ENCODE data around the gene FTCDNL1.

FTCDNL1 gene

GRCh38 chr2:199850718-199851500, at the start of gene FTCDNL1:
TSS of gene FTCDNL1 (minus strand) at chr2:199851192. CDS start at chr2:199848962, 2,230 bp downstream.
- DNase-seq (ENCODE audit: low read depth), result peak; percentile 26

DNA sequence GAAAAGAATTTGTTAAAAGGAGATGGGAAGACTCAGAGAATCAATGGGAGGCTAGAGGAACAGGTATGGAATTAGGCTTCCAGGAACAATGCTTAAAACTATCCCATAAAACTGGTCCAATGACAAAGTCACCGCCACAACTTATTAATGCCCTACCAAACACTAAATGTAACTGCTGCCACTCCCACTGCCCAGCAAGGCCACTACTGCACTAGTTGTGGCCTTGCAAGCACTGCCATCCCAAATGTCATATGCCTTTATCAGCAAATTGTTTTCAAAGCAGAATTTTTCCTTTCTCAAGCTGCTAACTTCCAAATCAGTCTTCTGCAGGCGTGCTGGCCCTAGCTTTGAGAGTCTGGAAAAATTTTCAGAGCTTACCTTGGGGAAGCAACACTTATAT, 45.6 kb upstream of the FTCDNL1 start:
- DNase-seq (ENCODE audit: low read depth), result no peak

- peak; percentile 20 for DNase-seq (ENCODE audit: low read depth)
Measured at GRCh38 chr2:199895406-199895805, 44.4 kb upstream of the FTCDNL1 start.

DNA sequence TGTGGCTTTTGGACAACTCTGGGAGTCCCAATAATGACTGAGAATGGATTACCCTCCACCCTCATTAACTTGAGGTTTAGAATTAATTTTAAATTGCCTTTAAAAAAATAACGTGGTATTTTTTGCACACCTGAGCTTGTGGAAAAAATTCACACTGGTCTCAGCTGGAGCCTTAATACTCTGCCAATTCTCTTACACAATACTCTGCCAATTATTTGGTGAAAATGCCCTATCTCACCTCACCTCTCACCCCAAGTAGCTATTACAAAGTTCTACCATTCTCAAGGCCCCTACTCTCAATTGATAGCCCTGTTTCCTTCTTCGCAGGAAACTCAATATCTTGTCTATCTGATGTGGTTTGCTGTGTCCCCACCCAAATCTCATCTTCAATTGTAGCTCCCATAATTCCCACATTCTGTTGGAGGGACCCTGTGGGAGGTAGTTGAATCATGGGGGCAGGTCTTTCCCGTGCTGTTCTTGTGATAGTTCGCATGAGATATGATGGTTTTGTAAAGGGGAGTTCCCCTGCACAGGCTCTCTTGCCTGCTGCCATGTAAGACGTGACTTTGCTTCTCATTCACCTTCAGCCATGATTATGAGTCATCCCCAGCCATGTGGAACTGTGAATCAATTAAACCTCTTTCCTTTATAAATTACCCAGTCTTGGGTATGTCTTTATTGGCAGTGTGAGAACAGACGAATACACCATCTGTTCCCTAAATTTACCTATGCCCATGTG, 32.7 kb upstream of the FTCDNL1 start:
- DNase-seq (ENCODE audit: low read depth), result no peak

DNA sequence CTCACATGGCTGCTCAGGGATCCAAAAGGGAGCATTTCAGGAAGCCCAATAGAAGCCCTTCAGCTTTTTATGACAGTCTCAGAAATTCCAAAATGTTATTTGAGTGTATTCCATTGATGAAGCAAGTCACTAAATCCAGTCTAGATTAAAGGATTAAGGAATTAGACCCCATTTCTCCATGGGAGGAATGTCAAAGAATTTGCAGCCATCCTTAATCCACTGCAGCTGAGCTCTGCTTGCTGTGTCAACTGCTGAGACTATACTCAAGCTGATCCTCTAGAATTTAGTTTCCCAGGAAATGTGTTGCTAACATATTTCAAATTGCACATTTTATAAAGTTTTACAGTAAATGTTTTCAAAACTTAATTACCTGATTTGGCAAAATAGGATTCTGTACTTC, 31.7 kb upstream of the FTCDNL1 start:
- no peak for DNase-seq (ENCODE audit: low read depth)

GRCh38 chr2:199875400-199875799, 24.4 kb upstream of the FTCDNL1 start:
- DNase-seq (ENCODE audit: low read depth), result no peak

DNA sequence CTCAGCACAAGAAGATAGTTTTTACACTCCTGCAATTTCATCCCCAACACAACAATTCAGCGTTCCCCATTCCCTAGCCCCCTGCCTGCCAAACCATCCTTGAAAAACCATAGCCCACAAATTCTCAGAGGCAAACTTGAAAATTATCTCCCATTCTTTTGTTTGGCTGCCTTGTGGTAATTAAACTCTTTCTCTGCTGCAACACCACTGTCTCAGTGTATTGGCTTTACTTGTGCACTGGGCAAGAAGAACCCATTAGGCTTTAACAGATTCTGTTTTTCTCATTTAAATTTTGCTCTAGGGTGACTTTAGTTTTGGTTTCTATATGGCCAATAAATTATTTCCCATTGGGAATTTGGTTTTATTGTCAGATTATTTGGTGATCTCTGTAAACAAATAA, 23.2 kb upstream of the FTCDNL1 start:
- no peak for DNase-seq (ENCODE audit: low read depth)

DNA sequence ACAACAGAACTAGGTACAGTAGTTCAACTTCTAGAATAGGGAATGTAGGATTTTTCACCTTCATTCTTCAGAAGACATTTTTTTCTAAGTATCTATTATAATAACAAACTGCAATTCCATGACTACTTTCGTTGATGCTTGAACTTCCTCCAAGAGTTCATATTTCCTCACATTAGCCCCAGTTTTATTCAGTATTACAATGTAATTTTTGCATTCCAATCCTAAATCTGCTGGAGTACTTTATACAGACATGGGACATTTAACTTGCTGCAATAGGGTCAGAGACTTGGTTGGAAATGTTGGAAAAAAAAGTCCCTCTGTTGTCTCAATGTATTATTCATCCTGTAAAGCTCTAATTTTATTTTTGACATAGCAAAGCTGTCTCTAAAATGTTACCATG, 19.6 kb upstream of the FTCDNL1 start:
- no peak for DNase-seq (ENCODE audit: low read depth)

- DNase-seq (ENCODE audit: low read depth), result no peak
Measured at GRCh38 chr2:199869653-199870052, 18.7 kb upstream of the FTCDNL1 start.

GRCh38 chr2:199869227-199869541, 18.2 kb upstream of the FTCDNL1 start:
- no peak for DNase-seq (ENCODE audit: low read depth)

DNA sequence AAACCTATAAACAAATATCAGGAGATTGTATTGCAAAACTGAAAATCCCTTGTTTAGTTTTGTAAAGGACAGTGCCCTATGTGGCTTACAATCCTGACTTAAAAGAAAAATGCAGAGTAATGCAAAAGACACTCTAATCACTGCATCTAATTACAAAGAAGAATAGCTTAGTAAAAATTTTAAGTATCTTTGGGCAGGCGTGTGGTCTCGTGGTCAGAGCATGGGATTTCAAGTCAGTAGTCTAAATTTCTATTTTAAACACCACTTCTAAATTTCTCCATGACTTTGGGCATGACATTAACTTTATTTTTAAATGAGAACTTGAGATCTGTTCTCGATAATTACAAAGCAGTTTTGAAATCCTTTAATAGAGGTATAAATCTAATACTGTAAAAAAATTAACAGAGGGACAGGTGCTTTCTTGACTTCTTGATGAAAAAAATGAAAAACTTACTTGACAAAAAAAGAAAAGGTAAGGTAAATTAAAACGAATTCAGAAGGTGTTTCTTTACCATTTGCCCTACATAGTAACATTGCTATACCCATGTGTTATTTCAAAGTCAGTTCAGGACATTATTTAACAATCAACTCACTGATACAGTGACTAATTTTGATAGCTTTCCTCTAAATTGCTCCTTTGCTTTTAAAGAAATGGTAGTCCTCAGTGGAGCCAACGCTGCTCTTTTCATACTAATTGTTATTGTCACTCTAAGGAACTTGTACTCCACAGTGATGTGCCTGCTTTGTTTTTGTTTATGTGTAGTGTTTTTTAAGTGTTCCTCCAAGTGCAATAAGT, 17.6 kb upstream of the FTCDNL1 start:
- no peak for DNase-seq (ENCODE audit: low read depth)

DNA sequence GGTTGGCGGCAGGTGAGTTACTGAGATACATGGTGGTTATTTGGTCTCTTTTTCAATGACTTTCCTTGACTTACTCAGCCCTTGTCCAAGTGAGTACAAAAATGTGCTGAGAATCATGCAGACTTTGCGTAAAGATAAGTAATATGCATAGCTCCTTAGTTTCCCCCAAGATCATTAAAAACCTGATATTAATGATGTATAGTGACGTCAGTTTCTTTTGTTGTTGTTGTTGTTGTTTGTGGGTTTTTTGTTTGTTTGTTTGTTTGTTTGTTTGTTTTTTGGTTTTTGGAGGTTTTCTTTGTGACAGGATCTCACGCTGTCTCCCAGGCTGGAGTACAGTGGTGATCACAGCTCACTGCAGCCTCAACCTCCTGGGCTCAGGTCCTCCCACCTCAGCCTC, 14.9 kb upstream of the FTCDNL1 start:
- DNase-seq (ENCODE audit: low read depth), result no peak

- DNase-seq (ENCODE audit: low read depth), result no peak
Measured at GRCh38 chr2:199862788-199863187, 11.8 kb upstream of the FTCDNL1 start.

DNA sequence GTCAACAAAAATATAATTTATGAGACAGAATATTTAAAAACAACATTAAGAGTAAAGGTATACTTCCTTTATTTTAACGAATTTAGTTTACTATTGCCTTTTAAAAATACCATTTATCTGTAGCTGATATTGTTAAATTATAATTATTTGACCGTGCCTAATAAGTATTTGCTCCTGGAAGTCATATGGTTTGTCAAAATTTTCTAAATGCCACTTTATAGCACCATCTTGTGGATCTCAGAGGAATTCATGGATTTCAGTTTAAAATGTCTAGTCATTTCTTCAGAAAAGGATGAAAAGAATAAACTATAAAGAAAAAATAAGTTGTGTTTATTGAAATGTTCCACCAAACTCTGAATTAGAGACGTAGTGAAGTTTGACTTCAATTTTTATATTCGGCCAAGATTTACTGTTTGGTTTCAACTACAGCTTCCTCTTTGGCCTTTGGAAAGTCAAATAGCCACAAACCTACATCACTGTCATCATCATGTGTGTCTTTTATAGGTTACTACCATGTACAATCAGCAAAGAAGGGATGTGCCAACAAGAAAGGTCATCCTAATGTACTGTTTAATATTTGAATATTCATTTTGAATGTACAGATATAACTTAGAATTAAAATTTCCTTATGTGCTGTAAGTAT, 10.3 kb upstream of the FTCDNL1 start:
- no peak for DNase-seq (ENCODE audit: low read depth)

- no peak for DNase-seq (ENCODE audit: low read depth)
Measured at GRCh38 chr2:199855812-199856211, 4.8 kb upstream of the FTCDNL1 start.

GRCh38 chr2:199851883-199852282, 891 bp upstream of the FTCDNL1 start:
- no peak for DNase-seq (ENCODE audit: low read depth)

DNA sequence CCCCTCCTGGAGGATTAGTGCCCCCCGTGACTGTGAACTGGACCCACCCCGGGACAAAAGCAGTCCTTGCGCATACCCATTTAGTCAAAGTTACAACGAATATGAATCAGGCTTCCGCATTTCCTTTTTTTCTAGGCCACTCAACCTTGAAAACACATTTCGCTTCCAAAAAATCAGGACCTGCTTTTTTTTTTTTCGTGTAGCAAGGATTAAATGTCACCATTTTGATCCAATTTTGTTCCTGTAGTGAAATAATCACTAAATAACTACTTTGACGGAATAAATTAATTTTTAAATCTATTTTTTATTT, 464 bp upstream of the FTCDNL1 start:
- no peak for DNase-seq (ENCODE audit: low read depth)

DNA sequence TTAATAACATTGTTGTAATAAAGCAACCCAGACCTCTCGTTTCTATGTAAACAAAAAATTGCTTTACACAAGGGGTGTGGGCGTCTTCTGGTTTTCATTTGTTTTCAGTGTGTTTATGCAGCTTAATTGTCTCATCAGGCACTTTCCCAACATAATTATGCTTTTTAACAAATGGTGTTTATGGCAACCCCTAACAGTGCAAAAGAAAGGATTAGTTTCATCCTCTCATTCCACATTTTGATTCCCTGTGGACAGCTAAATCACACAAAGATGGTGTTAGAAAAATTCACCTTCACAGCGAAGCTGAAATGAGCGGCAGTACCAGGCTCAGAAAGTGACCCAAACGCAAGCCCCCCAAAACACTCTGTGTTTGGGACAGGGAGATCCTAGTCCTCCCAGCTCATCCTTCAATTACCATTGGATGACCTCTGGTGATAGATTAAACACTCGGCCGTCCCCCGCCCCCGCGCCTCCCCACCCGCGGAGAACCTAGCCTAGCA, 724 bp downstream of the FTCDNL1 start:
- no peak for DNase-seq (ENCODE audit: low read depth)

DNA sequence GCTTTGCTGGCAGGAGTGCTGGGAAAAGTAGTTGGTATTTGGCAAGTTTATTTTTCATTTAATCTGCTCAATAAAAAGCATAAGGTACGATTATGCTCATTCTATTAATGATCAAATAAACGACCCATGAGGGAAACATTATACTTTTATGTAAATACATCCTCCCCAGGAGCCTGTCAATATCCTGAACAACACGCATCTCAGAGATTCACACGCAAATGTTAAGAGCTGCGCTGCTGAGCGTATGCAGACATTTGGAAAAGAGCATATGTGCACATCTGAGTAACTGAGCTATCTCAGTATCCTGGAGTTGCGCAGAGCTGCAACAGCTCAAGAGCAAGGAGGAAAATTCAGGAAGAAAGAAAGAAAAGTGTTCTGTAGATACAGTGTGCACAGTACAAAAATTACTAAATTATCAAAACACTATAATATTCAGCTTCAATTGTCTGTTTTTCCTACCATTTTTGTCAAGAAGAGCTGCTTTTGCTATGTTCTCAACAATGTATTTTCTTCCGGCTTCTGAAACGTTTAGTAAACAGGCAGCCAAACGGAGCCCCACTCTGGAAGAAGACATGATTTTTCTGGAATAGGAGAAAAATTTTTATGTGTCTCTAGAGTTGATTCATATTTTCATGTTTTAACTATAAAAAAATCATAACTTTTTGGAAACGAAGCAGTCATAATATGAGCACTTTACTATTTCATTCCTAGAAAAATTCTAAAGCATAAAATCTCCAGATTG, 2.4 kb downstream of the FTCDNL1 start:
- no peak for DNase-seq (ENCODE audit: low read depth)

GRCh38 chr2:199847181-199847864, 3.7 kb downstream of the FTCDNL1 start:
- no peak for DNase-seq (ENCODE audit: low read depth)
